GM19372 (cell line): Measurements from ENCODE around the gene TMEM52B.

Experiments used
- ATAC-seq: cut with Tn5 transposase; IDR thresholded peaks from one replicate; pipeline ENCODE4 v1.9.1; 2021; ENCODE audit warnings: mild to moderate bottlenecking, low read depth, moderate library complexity; ENCODE audit not compliant: unreplicated experiment

The TMEM52B gene

DNA sequence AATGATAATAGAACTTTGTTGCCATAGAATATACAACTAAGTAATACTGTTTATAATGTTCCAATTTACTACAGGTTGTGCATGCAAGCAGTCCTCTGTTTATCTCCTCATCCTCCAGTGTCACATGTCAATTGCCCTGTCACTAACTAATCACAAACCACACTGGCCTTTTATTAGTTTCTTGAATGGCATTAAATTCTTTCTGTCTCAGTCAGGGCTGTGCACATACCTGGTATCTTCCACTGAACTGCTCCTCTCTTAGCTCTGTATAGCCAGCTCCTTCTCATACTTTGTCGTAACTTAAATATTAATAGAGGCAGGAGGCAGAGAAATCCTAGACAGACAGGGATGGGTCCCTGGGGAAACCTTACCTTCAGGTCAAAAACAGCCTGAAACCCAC lies 57.9 kb downstream of the TMEM52B start:
- no peak for ATAC-seq

DNA sequence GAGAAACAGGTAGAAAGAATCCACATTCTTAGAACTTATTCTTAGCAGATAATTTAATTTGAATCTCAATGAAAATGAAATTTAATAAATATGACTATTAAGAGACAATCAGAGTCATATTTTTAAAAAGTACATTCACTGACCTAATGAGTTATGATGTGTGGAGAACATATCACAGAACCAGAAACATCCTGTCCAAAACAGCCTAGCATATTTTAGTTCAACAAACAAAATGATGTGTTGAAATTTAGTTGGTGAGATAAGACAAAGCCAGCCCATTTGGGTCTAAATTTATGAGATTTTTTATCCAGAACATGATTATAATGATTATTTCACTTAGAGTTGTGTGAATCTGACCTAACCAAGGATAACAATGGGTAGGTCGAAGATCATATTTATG lies 59.7 kb downstream of the TMEM52B start:
- no peak for ATAC-seq

DNA sequence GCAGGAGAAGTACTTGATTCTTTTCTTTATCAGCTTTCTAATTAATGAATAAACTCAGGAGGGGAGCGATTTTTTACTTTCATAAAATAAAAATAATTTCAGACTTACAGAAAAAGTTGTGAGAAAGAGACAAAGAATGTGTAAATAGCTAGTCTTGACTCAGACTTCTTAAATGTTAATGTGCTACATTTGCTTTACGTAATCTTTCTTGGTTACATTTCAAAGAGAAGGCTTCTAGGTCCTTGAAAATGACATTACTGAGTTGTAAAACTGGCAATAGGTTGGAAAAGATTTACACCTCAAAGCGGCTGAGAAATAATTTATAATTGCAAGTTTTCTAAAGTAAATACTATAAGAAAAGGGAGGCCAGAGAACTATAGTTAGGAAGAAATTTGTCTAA lies 62.5 kb downstream of the TMEM52B start:
- no peak for ATAC-seq
